Measurements from ENCODE around the gene ATN1.

ATN1 gene

GRCh38 chr12:6928703-6929407, 1.1 kb downstream of the ATN1 start:
- DNase-seq = peak in 1 of 6 experiments; percentile 10

- DNase-seq = no peak
Observed at GRCh38 chr12:6929466-6930452, 2.0 kb downstream of the ATN1 start.

- DNase-seq = peak in 3 of 6 experiments; percentile 23 to 42 (median 40)
Observed at GRCh38 chr12:6932766-6933165, 5.0 kb downstream of the ATN1 start.

GRCh38 chr12:6934110-6934509, 6.4 kb downstream of the ATN1 start:
- DNase-seq = no peak

GRCh38 chr12:6935371-6936193, 7.8 kb downstream of the ATN1 start:
- DNase-seq = no peak

- DNase-seq = no peak
Observed at GRCh38 chr12:6936194-6936635, 8.5 kb downstream of the ATN1 start.

GRCh38 chr12:6936636-6937480, 9.1 kb downstream of the ATN1 start:
- peak; percentile 36 to 76 (median 60) for DNase-seq

- DNase-seq = peak; percentile 80 to 93 (median 92)
Observed at GRCh38 chr12:6937481-6938352, 10.0 kb downstream of the ATN1 start.

- DNase-seq = no peak
Observed at GRCh38 chr12:6938353-6939190, 10.8 kb downstream of the ATN1 start.

- DNase-seq = no peak
Observed at GRCh38 chr12:6939191-6939540, 11.4 kb downstream of the ATN1 start.

GRCh38 chr12:6941267-6941666, 13.5 kb downstream of the ATN1 start:
- DNase-seq = no peak

- DNase-seq = no peak
Observed at GRCh38 chr12:6941782-6942181, 14.0 kb downstream of the ATN1 start.

- DNase-seq = no peak
Observed at GRCh38 chr12:6942331-6942665, 14.5 kb downstream of the ATN1 start.

- DNase-seq = peak in 5 of 6 experiments; percentile 68 to 93 (median 84)
Observed at GRCh38 chr12:6943389-6943721, 15.6 kb downstream of the ATN1 start.

- DNase-seq = peak; percentile 67 to 93 (median 82)
Observed at GRCh38 chr12:6943722-6944380, 16.1 kb downstream of the ATN1 start, which contains the start of the genes C12orf57 and RNU7-1. TSS of gene C12orf57 (plus strand) at chr12:6944022. CDS start at chr12:6944122, 100 bp downstream. TSS of gene RNU7-1 (plus strand) at chr12:6943816.

GRCh38 chr12:6944381-6945186, 16.8 kb downstream of the ATN1 start:
- peak; percentile 78 to 87 (median 80) for DNase-seq

GRCh38 chr12:6945613-6946012, 17.9 kb downstream of the ATN1 start:
- no peak for DNase-seq
